ENCODE measurements around the gene QSER1. TPM values are rescaled to one million over a fixed set of nuclear protein-coding genes. Genes with fewer than 3 reads are reported as not detected.
A peak's percentile ranks its signal among the peaks of the same experiment; 100 is the strongest.

QSER1 gene
- total and polyA plus RNA-seq, 10 of the 15 experiments (the other 5 are each of a cell fraction or from before 2014, with no cell fraction given): 2.1 to 15.0 (median 9.4) TPM

DNA sequence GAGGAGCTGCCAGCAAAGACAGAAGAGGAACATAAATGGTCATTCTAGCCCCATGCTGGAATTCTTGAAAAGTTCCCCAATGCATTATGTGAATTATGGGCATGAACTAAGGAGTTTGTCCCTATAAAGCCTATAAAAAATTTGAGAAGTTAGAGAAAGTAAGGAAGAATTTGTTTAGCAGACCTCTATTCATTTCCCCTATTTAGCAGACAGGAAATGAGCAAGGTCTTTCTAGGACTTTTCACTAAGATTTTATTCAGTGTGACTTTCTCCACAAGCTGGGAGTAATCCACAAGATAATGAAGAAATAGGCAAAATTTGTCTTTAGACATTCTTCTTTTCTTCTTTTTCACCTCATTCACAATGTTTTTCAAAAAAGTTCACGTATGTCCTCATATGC is 42.9 kb upstream of the QSER1 start:
- no peak for DNase-seq (ENCODE audit: low read depth, low spot score)
- Histone ChIP-seq H3K9ac (ENCODE audit: control insufficient read depth, insufficient read depth, low read length) (no peak overlapping the region), H2AFZ (ENCODE audit: control insufficient read depth, low read depth, low read length) (peak overlapping the region; percentile 22), H3K9me3 (replicated peaks; ENCODE audit: control insufficient read depth, insufficient read depth, low read length) (no peaks in the 10 kb centered on the region), H3K36me3 (ENCODE audit: control insufficient read depth in 2 of 2, insufficient read depth in 2 of 2, low read length in 1 of 2) (no peaks in the 10 kb centered on the region), H3K4me1 (ENCODE audit: control insufficient read depth, insufficient read depth, low read length) (no peaks in the 10 kb centered on the region), H3K79me2 (ENCODE audit: control insufficient read depth, insufficient read depth, low read length) (no peaks in the 10 kb centered on the region), H3K27ac (ENCODE audit: control insufficient read depth, insufficient read depth) (no peak overlapping the region), H3K4me2 (ENCODE audit: control insufficient read depth, insufficient read depth) (no peak overlapping the region), H3K27me3 (replicated peaks in 1 of 2; ENCODE audit: control insufficient read depth in 2 of 2, insufficient read depth in 2 of 2, low read length in 1 of 2) (no peaks in the 10 kb centered on the region), H4K20me1 (ENCODE audit: control insufficient read depth, insufficient read depth) (no peaks in the 10 kb centered on the region), H3K4me3 (no peak overlapping the region)
- no peak for FAIRE-seq
- ChIA-PET RAD21 (ENCODE audit: unreplicated experiment) (no interaction called here), CTCF (interaction anchor here (1.0 kb wide), 1 partner anchor 9 kb away, joined by 3 read pairs; no protein-coding TSS in a partner anchor), POLR2A (no interaction called here), SMC1A (ENCODE audit: uncharacterized antibody, unreplicated experiment) (interaction anchor here (1.1 to 2.2 kb wide), 2 partner anchors 14 to 49 kb away, joined by 3 to 5 read pairs; no protein-coding TSS in a partner anchor)
- no peak for ATAC-seq
- in situ Hi-C loops (cut with MboI) (no loop called here), intact Hi-C loops (cut with micrococcal nuclease; ENCODE audit: unreplicated experiment) (no loop called here)
- no TSS peak for BruUV-seq (replicated peaks)
- WGBS (ENCODE audit: insufficient coverage, insufficient replicate concordance, low lambda C conversion rate, missing lambda C conversion rate): 94% methylated on average over 1 of the region's 1 CpG
- TF ChIP-seq, protein P1, sequence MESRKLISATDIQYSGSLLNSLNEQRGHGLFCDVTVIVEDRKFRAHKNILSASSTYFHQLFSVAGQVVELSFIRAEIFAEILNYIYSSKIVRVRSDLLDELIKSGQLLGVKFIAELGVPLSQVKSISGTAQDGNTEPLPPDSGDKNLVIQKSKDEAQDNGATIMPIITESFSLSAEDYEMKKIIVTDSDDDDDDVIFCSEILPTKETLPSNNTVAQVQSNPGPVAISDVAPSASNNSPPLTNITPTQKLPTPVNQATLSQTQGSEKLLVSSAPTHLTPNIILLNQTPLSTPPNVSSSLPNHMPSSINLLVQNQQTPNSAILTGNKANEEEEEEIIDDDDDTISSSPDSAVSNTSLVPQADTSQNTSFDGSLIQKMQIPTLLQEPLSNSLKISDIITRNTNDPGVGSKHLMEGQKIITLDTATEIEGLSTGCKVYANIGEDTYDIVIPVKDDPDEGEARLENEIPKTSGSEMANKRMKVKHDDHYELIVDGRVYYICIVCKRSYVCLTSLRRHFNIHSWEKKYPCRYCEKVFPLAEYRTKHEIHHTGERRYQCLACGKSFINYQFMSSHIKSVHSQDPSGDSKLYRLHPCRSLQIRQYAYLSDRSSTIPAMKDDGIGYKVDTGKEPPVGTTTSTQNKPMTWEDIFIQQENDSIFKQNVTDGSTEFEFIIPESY (IDR thresholded peaks at IDR 0.05): no peak
- TF ChIP-seq CREB1 (IDR thresholded peaks at IDR 0.05; ENCODE audit: low read depth) (no peak), RB1 (IDR thresholded peaks at IDR 0.05; ENCODE audit: borderline replicate concordance) (no peak), SMAD1 (IDR thresholded peaks at IDR 0.05; ENCODE audit: low read depth, partially characterized antibody) (no peak)
- TF ChIP-seq, protein P2, sequence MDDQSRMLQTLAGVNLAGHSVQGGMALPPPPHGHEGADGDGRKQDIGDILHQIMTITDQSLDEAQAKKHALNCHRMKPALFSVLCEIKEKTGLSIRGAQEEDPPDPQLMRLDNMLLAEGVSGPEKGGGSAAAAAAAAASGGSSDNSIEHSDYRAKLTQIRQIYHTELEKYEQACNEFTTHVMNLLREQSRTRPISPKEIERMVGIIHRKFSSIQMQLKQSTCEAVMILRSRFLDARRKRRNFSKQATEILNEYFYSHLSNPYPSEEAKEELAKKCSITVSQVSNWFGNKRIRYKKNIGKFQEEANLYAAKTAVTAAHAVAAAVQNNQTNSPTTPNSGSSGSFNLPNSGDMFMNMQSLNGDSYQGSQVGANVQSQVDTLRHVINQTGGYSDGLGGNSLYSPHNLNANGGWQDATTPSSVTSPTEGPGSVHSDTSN (IDR thresholded peaks at IDR 0.05; ENCODE audit: insufficient replicate concordance, low read depth, low read length): no peak
- TF ChIP-seq, protein P3, sequence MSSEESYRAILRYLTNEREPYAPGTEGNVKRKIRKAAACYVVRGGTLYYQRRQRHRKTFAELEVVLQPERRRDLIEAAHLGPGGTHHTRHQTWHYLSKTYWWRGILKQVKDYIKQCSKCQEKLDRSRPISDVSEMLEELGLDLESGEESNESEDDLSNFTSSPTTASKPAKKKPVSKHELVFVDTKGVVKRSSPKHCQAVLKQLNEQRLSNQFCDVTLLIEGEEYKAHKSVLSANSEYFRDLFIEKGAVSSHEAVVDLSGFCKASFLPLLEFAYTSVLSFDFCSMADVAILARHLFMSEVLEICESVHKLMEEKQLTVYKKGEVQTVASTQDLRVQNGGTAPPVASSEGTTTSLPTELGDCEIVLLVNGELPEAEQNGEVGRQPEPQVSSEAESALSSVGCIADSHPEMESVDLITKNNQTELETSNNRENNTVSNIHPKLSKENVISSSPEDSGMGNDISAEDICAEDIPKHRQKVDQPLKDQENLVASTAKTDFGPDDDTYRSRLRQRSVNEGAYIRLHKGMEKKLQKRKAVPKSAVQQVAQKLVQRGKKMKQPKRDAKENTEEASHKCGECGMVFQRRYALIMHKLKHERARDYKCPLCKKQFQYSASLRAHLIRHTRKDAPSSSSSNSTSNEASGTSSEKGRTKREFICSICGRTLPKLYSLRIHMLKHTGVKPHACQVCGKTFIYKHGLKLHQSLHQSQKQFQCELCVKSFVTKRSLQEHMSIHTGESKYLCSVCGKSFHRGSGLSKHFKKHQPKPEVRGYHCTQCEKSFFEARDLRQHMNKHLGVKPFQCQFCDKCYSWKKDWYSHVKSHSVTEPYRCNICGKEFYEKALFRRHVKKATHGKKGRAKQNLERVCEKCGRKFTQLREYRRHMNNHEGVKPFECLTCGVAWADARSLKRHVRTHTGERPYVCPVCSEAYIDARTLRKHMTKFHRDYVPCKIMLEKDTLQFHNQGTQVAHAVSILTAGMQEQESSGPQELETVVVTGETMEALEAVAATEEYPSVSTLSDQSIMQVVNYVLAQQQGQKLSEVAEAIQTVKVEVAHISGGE (CRISPR knock-in tag; IDR thresholded peaks at IDR 0.05): no peak
- TF ChIP-seq, protein P4, sequence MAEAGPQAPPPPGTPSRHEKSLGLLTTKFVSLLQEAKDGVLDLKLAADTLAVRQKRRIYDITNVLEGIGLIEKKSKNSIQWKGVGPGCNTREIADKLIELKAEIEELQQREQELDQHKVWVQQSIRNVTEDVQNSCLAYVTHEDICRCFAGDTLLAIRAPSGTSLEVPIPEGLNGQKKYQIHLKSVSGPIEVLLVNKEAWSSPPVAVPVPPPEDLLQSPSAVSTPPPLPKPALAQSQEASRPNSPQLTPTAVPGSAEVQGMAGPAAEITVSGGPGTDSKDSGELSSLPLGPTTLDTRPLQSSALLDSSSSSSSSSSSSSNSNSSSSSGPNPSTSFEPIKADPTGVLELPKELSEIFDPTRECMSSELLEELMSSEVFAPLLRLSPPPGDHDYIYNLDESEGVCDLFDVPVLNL (IDR thresholded peaks at IDR 0.05; ENCODE audit: low read depth, low read length): no peak
- TF ChIP-seq, protein P5, sequence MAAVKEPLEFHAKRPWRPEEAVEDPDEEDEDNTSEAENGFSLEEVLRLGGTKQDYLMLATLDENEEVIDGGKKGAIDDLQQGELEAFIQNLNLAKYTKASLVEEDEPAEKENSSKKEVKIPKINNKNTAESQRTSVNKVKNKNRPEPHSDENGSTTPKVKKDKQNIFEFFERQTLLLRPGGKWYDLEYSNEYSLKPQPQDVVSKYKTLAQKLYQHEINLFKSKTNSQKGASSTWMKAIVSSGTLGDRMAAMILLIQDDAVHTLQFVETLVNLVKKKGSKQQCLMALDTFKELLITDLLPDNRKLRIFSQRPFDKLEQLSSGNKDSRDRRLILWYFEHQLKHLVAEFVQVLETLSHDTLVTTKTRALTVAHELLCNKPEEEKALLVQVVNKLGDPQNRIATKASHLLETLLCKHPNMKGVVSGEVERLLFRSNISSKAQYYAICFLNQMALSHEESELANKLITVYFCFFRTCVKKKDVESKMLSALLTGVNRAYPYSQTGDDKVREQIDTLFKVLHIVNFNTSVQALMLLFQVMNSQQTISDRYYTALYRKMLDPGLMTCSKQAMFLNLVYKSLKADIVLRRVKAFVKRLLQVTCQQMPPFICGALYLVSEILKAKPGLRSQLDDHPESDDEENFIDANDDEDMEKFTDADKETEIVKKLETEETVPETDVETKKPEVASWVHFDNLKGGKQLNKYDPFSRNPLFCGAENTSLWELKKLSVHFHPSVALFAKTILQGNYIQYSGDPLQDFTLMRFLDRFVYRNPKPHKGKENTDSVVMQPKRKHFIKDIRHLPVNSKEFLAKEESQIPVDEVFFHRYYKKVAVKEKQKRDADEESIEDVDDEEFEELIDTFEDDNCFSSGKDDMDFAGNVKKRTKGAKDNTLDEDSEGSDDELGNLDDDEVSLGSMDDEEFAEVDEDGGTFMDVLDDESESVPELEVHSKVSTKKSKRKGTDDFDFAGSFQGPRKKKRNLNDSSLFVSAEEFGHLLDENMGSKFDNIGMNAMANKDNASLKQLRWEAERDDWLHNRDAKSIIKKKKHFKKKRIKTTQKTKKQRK (IDR thresholded peaks at IDR 0.05; ENCODE audit: low read depth, low read length): no peak

All from GM12878 (cell line).